ENCODE results near the gene HSCB. TPM values are rescaled to one million over a fixed set of nuclear protein-coding genes. Genes with fewer than 3 reads are reported as not detected.

HSCB gene
- total and polyA plus RNA-seq, 9 of the 15 experiments (the other 6 are each of a cell fraction or from before 2014, with no cell fraction given), result 2.6 to 13.1 (median 8.6) TPM

DNA sequence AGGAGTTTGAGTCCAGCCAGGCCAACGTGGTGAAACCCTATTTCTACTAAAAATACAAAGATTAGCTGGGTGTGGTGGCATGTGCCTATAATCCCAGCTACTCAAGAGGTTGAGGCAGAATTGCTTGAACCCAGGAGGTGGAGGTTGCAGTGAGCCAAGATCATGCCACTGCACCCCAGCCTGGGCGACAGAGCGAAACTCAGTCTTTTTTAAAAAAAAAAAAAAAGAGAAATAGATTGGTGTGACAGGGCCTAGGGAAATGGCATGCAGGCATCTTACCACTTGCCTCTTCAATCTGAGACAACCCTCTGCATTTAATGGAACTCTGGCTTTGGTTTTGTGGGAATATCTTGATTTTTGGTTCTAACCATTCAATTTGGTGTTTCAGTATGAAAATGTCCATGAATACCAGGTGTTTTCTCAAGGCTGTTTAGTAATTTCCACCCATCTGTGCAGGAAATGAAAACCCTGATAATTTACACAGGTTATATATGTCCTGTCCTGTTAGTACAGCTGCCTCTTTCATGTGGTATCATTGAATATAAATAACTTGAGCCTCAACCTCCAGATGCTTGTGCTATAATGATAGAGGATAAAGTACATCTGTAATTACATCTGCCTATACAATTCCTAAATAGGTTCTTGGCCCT lies 50.1 kb downstream of the HSCB start (continued):
- TF ChIP-seq YY1 (IDR thresholded peaks at IDR 0.05; ENCODE audit: borderline replicate concordance in 1 of 3, control insufficient read depth in 1 of 3, extremely low read depth in 1 of 3, insufficient read depth in 3 of 3, insufficient read length in 1 of 3, insufficient replicate concordance in 2 of 3, low read depth in 1 of 3, low read length in 2 of 3) (no peak), CHD4 (IDR thresholded peaks at IDR 0.05; ENCODE audit: insufficient read depth, insufficient replicate concordance, low read depth, low read length, poor library complexity, severe bottlenecking) (no peak), C11orf30 (IDR thresholded peaks at IDR 0.05; ENCODE audit: low read depth) (no peak), ZNF354B (CRISPR knock-in tag; IDR thresholded peaks at IDR 0.05) (no peak), KLF1 (tag; IDR thresholded peaks at IDR 0.05) (no peak), ZKSCAN3 (CRISPR knock-in tag; IDR thresholded peaks at IDR 0.05) (no peak)
- TF ChIP-seq, protein P1, sequence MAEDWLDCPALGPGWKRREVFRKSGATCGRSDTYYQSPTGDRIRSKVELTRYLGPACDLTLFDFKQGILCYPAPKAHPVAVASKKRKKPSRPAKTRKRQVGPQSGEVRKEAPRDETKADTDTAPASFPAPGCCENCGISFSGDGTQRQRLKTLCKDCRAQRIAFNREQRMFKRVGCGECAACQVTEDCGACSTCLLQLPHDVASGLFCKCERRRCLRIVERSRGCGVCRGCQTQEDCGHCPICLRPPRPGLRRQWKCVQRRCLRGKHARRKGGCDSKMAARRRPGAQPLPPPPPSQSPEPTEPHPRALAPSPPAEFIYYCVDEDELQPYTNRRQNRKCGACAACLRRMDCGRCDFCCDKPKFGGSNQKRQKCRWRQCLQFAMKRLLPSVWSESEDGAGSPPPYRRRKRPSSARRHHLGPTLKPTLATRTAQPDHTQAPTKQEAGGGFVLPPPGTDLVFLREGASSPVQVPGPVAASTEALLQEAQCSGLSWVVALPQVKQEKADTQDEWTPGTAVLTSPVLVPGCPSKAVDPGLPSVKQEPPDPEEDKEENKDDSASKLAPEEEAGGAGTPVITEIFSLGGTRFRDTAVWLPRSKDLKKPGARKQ (CRISPR knock-in tag; IDR thresholded peaks at IDR 0.05), result no peak
- TF ChIP-seq, protein P2, sequence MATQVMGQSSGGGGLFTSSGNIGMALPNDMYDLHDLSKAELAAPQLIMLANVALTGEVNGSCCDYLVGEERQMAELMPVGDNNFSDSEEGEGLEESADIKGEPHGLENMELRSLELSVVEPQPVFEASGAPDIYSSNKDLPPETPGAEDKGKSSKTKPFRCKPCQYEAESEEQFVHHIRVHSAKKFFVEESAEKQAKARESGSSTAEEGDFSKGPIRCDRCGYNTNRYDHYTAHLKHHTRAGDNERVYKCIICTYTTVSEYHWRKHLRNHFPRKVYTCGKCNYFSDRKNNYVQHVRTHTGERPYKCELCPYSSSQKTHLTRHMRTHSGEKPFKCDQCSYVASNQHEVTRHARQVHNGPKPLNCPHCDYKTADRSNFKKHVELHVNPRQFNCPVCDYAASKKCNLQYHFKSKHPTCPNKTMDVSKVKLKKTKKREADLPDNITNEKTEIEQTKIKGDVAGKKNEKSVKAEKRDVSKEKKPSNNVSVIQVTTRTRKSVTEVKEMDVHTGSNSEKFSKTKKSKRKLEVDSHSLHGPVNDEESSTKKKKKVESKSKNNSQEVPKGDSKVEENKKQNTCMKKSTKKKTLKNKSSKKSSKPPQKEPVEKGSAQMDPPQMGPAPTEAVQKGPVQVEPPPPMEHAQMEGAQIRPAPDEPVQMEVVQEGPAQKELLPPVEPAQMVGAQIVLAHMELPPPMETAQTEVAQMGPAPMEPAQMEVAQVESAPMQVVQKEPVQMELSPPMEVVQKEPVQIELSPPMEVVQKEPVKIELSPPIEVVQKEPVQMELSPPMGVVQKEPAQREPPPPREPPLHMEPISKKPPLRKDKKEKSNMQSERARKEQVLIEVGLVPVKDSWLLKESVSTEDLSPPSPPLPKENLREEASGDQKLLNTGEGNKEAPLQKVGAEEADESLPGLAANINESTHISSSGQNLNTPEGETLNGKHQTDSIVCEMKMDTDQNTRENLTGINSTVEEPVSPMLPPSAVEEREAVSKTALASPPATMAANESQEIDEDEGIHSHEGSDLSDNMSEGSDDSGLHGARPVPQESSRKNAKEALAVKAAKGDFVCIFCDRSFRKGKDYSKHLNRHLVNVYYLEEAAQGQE (IDR thresholded peaks at IDR 0.05; ENCODE audit: borderline replicate concordance), result no peak
- TF ChIP-seq, protein P2 (CRISPR knock-in tag; IDR thresholded peaks at IDR 0.05; ENCODE audit: low read depth), result no peak

All from K562 (cell line).